PC-9 (cell line): ENCODE measurements around the gene SLC6A9.

Experiments used
- CTCF ChIP-seq: fragments of 200-600 bp; sonication (generic); conservative IDR thresholded peaks from 2 replicates; pipeline ENCODE4 v1.6.1; 2017; ENCODE audit warnings: mixed run types, antibody characterized with exemption, mild to moderate bottlenecking, moderate library complexity
- EZH2 ChIP-seq: fragments of 200-600 bp; sonication (generic); IDR thresholded peaks from 2 replicates; pipeline ENCODE4 v1.8.0; 2017; ENCODE audit warnings: antibody characterized with exemption, low read depth

GRCh38 chr1:43962324-43962723 lies 68.9 kb downstream of the SLC6A9 start:
- no peak for TF ChIP-seq CTCF
- no peak for TF ChIP-seq EZH2
